ENCODE measurements around the gene PLD1.

Gene PLD1

GRCh38 chr3:171556574-171557145 lies 253.6 kb downstream of the PLD1 start:
- DNase-seq, result peak; percentile 23

- DNase-seq, result no peak
Observed at GRCh38 chr3:171556148-171556547, 254.1 kb downstream of the PLD1 start.

DNA sequence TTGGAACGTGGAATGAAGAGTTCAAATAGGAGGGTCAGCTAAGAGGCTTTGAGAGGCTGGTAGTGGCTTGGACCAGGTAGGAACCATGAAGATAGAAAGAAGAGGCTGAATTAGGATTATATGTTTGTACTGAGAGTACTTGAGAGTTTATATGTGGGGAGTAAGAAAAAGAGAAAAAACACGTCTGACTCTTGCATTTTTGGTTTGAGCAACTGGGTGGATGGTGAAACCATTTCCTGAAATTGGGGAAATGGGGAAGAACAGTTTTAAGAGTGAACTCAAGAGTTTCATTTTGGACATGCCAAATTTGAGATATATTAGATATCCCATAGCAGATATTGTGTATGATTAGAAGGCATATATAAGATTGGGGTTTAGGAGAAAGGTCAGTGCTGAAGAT lies 257.2 kb downstream of the PLD1 start:
- DNase-seq, result no peak

GRCh38 chr3:171552531-171552930 lies 257.8 kb downstream of the PLD1 start:
- no peak for DNase-seq

GRCh38 chr3:171551296-171551695 lies 259.0 kb downstream of the PLD1 start:
- DNase-seq, result no peak

Measured in NCI-H1694 treated with DMSO at 0.1 percent for 48 hours (cell line).